ENCODE results near the gene POLQ.

DNA sequence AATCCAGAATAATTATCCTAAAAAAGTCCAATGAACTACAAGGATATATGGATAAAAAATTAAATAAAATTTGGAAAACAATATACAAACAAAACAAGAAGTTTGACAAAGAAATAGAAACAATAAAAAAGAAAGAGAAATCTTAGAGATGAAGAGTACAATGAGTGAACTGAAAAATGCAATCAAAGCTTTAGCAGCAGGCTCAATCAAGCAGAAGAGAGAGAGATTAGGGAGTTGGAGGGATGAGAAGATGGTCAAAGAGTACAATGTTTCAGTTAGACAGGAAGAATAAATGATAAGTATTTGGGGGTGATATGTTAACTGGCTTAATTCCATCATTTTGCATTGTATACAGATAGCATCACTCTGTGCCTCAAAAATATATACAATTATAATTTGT is 29.9 kb downstream of the POLQ start:
- TF ChIP-seq, protein P1, sequence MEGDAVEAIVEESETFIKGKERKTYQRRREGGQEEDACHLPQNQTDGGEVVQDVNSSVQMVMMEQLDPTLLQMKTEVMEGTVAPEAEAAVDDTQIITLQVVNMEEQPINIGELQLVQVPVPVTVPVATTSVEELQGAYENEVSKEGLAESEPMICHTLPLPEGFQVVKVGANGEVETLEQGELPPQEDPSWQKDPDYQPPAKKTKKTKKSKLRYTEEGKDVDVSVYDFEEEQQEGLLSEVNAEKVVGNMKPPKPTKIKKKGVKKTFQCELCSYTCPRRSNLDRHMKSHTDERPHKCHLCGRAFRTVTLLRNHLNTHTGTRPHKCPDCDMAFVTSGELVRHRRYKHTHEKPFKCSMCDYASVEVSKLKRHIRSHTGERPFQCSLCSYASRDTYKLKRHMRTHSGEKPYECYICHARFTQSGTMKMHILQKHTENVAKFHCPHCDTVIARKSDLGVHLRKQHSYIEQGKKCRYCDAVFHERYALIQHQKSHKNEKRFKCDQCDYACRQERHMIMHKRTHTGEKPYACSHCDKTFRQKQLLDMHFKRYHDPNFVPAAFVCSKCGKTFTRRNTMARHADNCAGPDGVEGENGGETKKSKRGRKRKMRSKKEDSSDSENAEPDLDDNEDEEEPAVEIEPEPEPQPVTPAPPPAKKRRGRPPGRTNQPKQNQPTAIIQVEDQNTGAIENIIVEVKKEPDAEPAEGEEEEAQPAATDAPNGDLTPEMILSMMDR (conservative IDR thresholded peaks at IDR 0.05 in 1 of 2, IDR thresholded peaks at IDR 0.05 in 1 of 2; ENCODE audit: extremely low read depth in 1 of 2, insufficient read depth in 1 of 2, low read depth in 1 of 2, low read length in 2 of 2), result no peak
- TF ChIP-seq EZH2 (IDR thresholded peaks at IDR 0.05; ENCODE audit: borderline replicate concordance, low read length), result no peak

All from mammary epithelial cell (primary cell).